Cardiac fibroblast (primary cell): ENCODE results near the gene UQCR10.

Experiments
- DNase-seq, 2 donors: peaks; one replicate each; pipeline versions ENCODE4 v3.0.0 to v3.0.0-alpha.2; 2010; ENCODE audit warnings: low read depth in 2 of 2
- H3K4me3 ChIP-seq, 2 donors: replicated peaks in 1 of 2; 1 replicate in 1 of 2; 2 replicates in 1 of 2; pipeline ENCODE4 v1.5.1; 2011; ENCODE audit warnings: low read depth in 2 of 2, low read length in 2 of 2, mild to moderate bottlenecking in 2 of 2, moderate library complexity in 1 of 2
- TF ChIP-seq, protein P1 (sequence below): IDR thresholded peaks from one replicate; pipeline ENCODE4 v1.5.1; 2011; ENCODE audit warnings: low read depth, mild to moderate bottlenecking, low read length, inconsistent platforms

UQCR10 gene

DNA sequence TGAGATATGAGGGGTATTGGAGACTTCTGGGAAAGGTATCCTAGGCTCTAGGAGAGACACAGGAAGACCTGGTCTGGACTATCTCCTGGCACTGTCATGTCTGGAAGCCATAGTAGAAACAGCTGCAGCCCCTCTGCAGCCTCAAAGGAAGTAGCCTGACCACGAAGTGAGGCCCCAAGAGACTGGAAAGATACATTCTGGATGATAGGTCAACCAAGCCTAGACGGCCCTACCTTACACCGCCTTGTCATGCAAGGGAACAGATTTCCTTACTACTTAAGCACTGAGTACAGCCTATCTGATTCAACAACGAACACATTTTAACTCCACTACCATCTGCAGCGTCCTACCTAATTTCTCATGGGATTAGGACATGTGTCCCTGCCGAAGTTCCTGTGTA, 31.1 kb downstream of the UQCR10 start:
- TF ChIP-seq, protein P1, sequence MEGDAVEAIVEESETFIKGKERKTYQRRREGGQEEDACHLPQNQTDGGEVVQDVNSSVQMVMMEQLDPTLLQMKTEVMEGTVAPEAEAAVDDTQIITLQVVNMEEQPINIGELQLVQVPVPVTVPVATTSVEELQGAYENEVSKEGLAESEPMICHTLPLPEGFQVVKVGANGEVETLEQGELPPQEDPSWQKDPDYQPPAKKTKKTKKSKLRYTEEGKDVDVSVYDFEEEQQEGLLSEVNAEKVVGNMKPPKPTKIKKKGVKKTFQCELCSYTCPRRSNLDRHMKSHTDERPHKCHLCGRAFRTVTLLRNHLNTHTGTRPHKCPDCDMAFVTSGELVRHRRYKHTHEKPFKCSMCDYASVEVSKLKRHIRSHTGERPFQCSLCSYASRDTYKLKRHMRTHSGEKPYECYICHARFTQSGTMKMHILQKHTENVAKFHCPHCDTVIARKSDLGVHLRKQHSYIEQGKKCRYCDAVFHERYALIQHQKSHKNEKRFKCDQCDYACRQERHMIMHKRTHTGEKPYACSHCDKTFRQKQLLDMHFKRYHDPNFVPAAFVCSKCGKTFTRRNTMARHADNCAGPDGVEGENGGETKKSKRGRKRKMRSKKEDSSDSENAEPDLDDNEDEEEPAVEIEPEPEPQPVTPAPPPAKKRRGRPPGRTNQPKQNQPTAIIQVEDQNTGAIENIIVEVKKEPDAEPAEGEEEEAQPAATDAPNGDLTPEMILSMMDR, result no peak
- H3K4me3 ChIP-seq, result no peak overlapping the region
- DNase-seq, result peak in 1 of 2 donors; percentile 25

DNA sequence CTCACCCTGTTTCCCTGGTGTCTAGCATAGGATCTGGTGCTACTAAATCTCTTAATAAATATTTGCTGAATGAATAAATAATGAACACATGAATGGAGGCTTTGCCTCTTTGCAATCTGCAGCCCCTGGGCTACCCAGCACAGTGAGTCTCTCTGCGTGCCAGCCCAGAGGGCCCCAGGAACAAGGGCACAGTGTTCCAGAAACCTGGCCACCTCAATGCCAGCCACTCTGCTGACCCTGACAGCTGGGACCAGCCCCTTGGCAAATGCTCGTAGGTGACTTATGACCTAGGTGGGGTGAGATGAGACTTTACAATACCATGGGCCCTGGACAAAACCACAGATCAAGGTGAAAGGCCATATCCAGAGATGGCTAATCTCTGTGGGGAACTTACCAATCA, 31.6 kb downstream of the UQCR10 start:
- no peak overlapping the region for H3K4me3 ChIP-seq
- TF ChIP-seq, protein P1, result no peak

DNA sequence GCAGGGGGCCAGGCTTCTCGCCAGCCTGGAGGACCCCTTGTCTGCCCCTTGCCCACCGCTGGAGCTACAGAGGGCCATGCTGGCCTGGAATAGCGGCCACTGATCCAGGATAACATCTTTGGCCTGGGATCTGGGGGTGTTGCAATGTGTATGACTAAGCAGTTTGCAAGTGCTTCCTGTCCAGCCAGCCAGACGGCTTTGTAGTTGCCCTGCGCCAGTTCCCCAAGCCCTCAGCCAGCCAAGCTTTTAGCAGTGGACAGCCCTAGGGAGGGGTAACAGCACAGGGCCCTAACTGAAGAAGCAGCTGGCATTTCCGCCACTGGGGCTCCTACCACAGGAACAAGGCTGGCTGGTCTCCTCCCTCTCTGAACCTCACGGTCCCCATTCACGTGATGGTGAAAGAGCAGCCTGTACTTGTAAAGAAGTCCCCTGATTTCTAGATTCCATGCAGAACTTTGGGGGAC, 32.1 kb downstream of the UQCR10 start:
- no peak overlapping the region for H3K4me3 ChIP-seq
- TF ChIP-seq, protein P1, result no peak
- DNase-seq, result peak; percentile 97

More for the DNA sequence above, 31.6 kb downstream of the UQCR10 start:
- DNase-seq, result no peak

DNA sequence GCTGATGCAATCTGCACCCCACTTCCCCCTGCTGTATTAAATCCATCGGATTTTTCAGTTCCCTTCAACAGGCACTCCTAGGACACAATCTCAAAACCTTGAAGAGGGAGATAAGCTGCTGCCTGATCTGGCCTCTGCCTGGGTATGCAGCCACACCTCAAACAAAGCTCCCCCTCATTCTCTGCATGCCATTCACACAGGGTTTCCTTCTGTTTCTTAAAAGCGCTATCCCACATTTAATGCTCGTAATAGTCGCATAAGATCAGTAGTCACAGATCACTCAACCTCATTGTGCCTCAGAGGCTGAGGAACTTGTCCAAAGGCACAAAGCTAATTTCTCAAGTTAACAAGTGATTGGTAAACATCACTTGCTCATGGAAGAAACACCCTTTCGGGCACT, 34.0 kb downstream of the UQCR10 start:
- H3K4me3 ChIP-seq, result no peak overlapping the region
- TF ChIP-seq, protein P1, result no peak
- peak in 1 of 2 donors; percentile 19 for DNase-seq

DNA sequence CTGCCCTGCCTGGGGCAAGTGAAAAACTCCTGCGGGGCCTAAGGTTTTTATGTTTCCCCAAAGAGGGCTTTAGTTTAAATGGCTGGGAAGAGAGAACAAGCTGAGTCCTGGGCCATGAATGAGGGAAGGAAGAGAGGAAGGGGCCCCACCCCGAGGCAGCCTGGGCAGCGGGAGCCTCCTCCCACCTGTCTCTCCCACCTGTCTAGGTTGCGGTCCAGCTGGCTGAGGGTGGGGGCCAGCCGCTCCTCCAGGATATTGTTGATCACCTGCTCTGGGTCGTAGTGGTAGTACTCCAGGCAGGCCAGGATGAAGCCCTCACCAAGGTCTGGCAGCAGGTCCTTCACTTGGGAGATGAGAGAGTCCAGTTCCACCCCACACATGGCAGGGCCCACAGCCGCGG, 34.6 kb downstream of the UQCR10 start:
- TF ChIP-seq, protein P1, result no peak
- DNase-seq, result no peak
- H3K4me3 ChIP-seq, result no peak overlapping the region

DNA sequence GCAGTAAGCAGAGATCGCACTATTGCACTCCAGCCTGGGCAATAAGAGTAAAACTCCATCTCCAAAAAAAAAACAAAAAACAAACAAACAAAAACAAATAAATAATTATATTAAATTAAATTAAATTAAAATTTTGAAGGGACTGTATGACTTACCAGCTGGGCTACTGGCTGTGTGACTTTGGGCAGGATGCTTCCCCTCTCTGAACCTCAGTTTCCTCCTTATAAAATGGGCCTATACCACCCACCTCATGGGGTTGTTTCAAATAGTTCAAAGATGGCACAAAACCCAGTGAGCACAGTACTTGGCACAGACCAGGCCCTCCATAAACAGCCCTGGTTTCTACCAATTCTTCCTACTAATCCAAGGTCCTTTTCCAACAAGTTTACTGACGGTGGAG, 36.0 kb downstream of the UQCR10 start:
- no peak overlapping the region for H3K4me3 ChIP-seq
- TF ChIP-seq, protein P1, result no peak
- DNase-seq, result no peak

DNA sequence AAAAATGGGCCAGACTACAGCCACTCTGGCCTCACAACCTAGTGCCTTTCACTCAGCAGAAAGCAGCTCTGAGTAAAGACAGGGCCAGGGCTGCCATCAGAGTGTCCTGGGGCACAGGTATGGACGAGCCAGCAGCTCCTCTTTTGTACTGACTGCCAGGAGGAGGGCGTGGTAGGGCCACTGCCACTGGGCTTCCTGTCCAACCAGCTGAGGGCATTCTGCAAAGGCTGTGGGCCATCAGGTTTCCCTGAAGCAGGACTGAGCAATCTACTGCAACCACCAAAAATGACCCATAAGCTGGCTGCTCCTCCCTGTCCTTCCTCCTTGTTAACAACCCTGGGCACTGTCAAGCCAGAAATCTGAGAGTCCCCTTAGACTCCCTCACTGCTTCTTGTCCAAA, 37.8 kb downstream of the UQCR10 start:
- no peak for DNase-seq
- H3K4me3 ChIP-seq, result no peak overlapping the region
- TF ChIP-seq, protein P1, result no peak
